Mucosa of descending colon (tissue), 3 donors: Measurements from ENCODE around the gene KIF16B. TPM values are rescaled to one million over a fixed set of nuclear protein-coding genes. Genes with fewer than 3 reads are reported as not detected.

Experiments
- ATAC-seq: fragments of 200-7000 bp; cut with Tn5 transposase; one replicate; pipeline ENCODE4 v1.9.1; 2020; ENCODE audit warnings: mild to moderate bottlenecking, moderate library complexity
- DNase-seq, 3 donors: peaks; one replicate each; pipeline ENCODE4 v3.0.0-alpha.2; 2020
- H3K36me3 ChIP-seq: fragments of 200-600 bp; one replicate; pipeline ENCODE4 v1.8.0; 2021; ENCODE audit warnings: low read depth, mild to moderate bottlenecking
- H3K4me1 ChIP-seq: fragments of 200-600 bp; one replicate; pipeline ENCODE4 v1.8.0; 2021; ENCODE audit warnings: low read depth, mild to moderate bottlenecking
- H3K4me3 ChIP-seq: fragments of 200-600 bp; one replicate; pipeline ENCODE4 v1.8.0; 2021; ENCODE audit warnings: mild to moderate bottlenecking
- H3K9me3 ChIP-seq: fragments of 200-600 bp; one replicate; pipeline ENCODE4 v1.8.0; 2021; ENCODE audit warnings: mild to moderate bottlenecking
- intact Hi-C, 2 donors: fragments of 100-400 bp; cut with DNase I in 1 of 2; cut with micrococcal nuclease in 1 of 2; formaldehyde crosslinking; loops; one replicate each; pipeline versions ENCODE4 v1.11.0 to v1.11.1; 2022; cut with DNase I, micrococcal nuclease
- total RNA-seq, 3 donors: library from RNA; stranded (reverse); fragmentation: NEBNext Ultra II Directional in 2 of 3; extraction: Animal tissue kit (Norgen Biotek cat#: 25700) in 2 of 3; gene quantifications; one replicate each; pipeline versions ENCODE4 v1.2.1 to v1.2.4, GENCODE V29; 2021 to 2023
- TF ChIP-seq, protein P1 (sequence below): fragments of 200-600 bp; IDR thresholded peaks from one replicate; pipeline ENCODE4 v1.8.0; 2022; ENCODE audit warnings: antibody characterized with exemption, mild to moderate bottlenecking
- donor health status: DM: no; HTN: no; CAD: no; lungs with moderate emphysema.
- donor health status: DM: no; HTN: no; CAD: no.
- donor health status: DM: no; HTN: yes; CAD: no.

Gene KIF16B
- total RNA-seq, 3 donors from 2014 or later = 48.5 to 81.7 (median 65.1) TPM

DNA sequence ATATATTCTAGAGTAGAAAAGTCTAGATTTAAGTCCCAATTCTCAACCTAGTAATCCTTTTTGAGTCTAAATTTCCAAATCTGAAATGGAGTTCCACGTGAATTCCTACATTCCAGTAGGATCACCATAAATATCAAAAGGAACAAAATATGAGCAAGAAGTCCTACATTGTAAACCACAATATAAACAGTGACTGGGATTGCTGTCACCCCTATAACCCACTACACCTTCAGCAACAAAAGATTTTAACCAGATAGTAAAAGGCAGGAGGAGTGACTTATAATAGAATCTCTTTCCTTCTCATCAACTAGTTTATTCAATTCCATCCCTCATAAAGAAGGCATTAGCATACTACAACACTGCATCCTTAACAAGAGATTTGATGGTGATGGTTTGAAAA lies 210.6 kb downstream of the KIF16B start:
- intact Hi-C loops = no loop called here
- H3K4me1 ChIP-seq = no peaks in the 10 kb centered on the region
- no peaks in the 10 kb centered on the region for H3K36me3 ChIP-seq
- DNase-seq (no peak), ATAC-seq (no peak)
- TF ChIP-seq, protein P1, sequence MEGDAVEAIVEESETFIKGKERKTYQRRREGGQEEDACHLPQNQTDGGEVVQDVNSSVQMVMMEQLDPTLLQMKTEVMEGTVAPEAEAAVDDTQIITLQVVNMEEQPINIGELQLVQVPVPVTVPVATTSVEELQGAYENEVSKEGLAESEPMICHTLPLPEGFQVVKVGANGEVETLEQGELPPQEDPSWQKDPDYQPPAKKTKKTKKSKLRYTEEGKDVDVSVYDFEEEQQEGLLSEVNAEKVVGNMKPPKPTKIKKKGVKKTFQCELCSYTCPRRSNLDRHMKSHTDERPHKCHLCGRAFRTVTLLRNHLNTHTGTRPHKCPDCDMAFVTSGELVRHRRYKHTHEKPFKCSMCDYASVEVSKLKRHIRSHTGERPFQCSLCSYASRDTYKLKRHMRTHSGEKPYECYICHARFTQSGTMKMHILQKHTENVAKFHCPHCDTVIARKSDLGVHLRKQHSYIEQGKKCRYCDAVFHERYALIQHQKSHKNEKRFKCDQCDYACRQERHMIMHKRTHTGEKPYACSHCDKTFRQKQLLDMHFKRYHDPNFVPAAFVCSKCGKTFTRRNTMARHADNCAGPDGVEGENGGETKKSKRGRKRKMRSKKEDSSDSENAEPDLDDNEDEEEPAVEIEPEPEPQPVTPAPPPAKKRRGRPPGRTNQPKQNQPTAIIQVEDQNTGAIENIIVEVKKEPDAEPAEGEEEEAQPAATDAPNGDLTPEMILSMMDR = no peak
- H3K4me3 ChIP-seq = no peak overlapping the region
- no peaks in the 10 kb centered on the region for H3K9me3 ChIP-seq

DNA sequence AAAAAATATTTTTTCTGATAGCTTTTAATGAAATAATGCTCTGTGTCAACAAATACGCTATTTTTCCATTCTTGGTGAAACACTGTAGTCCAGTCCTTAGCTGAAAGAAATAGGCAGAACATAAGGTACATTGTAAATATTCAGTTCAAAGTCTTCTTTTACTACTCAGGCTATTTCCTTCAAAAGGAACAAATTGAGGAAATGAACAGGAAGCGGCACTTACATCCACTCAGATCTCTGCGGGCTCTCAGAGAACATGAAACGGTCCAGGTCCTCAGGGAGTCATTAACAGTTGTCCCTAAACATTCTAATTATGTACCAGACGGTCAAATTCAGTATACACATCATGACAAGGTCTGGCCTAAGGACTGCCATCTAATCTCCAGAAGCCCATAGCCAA lies 212.6 kb downstream of the KIF16B start:
- Histone ChIP-seq H3K4me3 (no peak overlapping the region), H3K4me1 (no peaks in the 10 kb centered on the region), H3K9me3 (no peaks in the 10 kb centered on the region), H3K36me3 (no peaks in the 10 kb centered on the region)
- TF ChIP-seq, protein P1 = no peak
- intact Hi-C loops = no loop called here
- ATAC-seq (peak; percentile 83), DNase-seq (peak in 1 of 3 donors; percentile 5)

DNA sequence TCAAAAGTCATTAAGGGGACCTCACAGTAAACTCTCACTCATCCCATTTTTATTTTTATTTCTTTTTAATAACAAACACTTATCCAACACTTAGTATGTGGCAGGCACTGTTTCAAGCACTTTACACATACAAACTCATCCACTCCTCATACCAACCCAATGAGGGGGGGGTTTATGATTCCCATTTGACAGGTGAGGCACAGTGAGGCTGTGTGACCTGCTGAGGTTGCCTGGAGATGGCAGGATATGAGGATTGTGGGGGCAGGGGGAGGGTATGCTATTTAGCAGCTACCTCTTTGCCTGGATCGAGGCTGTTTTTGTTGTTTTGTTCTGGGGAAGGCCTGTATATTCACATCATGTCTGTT lies 219.8 kb downstream of the KIF16B start:
- Histone ChIP-seq H3K36me3 (no peaks in the 10 kb centered on the region), H3K9me3 (no peaks in the 10 kb centered on the region), H3K4me1 (no peaks in the 10 kb centered on the region), H3K4me3 (no peak overlapping the region)
- DNase-seq = no peak
- no peak for ATAC-seq
- TF ChIP-seq, protein P1 = no peak
- intact Hi-C loops = no loop called here

DNA sequence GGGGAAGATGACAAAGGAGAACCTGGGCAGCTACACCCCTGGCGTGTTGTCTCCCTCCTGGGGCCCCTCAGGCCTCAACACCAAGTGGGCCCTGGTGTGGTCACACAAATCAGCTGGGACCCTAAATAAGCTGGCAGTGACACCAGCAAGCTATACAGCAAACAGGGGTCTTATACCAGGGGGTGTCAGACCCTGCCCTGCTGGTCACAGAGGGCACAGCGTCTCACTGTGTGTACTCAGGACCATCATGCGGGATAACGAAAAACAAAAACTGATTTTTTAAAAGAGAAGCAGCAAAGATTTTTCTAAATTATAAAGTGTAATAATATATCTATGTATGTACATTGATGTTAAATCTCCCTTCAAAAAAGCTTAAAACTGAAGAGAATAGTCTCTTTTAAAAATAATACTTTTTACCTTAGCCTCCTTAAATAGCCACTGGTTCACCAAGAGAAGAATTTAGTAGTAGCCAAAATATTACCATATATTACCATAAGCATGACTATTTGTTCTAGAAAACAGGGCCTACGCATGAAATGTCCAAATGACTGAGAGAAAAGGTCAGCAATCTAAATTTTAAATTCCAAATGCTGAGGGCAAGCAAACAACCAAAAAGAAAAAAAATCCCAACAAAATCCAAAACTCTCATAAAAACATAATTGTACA lies 220.4 kb downstream of the KIF16B start:
- Histone ChIP-seq H3K4me3 (no peak overlapping the region), H3K9me3 (no peaks in the 10 kb centered on the region), H3K4me1 (no peaks in the 10 kb centered on the region), H3K36me3 (no peaks in the 10 kb centered on the region)
- intact Hi-C loops = no loop called here
- TF ChIP-seq, protein P1 = no peak
- DNase-seq (no peak), ATAC-seq (no peak)

DNA sequence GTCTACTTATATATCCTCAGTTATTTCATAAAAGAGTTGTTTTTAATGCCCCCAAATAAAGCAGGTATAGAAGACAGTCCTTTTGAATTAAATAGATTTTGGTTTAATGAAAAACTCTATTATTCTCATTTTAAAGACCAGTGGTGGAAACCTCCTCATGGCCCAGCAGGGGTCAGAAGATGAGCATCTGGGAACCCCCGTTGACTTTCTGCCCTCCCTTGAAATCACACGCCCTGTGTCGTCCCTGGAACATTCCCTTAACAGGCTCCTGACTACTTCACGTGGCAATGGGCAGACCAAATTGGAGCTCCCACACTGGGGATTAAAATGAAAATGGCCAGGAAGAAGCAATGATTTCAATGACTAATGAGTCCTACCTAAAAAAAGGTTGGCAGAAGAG lies 220.9 kb downstream of the KIF16B start:
- DNase-seq (no peak), ATAC-seq (no peak)
- no peaks in the 10 kb centered on the region for H3K9me3 ChIP-seq
- H3K4me3 ChIP-seq = no peak overlapping the region
- H3K36me3 ChIP-seq = no peaks in the 10 kb centered on the region
- intact Hi-C loops = no loop called here
- no peaks in the 10 kb centered on the region for H3K4me1 ChIP-seq
- TF ChIP-seq, protein P1 = no peak

DNA sequence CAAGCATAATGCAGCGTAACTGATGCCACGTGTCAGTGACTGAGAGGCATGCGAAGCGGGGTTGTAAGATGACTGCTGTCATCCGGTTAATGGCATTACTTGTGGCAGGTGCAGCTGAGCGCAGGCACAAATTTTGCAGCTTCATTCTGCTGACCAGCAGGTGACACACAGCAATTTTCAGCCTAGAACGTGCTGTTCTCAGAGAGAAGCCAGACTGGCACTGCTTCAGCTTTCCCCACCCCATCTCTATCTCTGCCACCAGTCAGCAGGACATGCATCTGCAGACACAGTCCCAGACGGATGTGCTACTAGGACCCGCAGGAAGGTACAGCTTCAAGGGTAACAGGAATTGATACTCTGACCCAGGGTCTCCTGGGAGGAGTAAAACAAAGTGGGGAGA lies 221.8 kb downstream of the KIF16B start:
- no peaks in the 10 kb centered on the region for H3K9me3 ChIP-seq
- no peak overlapping the region for H3K4me3 ChIP-seq
- TF ChIP-seq, protein P1 = no peak
- intact Hi-C loops = no loop called here
- no peaks in the 10 kb centered on the region for H3K4me1 ChIP-seq
- ATAC-seq (no peak), DNase-seq (no peak)
- no peaks in the 10 kb centered on the region for H3K36me3 ChIP-seq
